ENCODE data around the gene CELSR2.
A peak's percentile ranks its signal among the peaks of the same experiment; 100 is the strongest.
"Not testable (repeated sequence)": the region's sequence is repeated elsewhere in the genome, so short reads cannot be mapped to it uniquely, and the experiment has no call there.

Gene CELSR2

DNA sequence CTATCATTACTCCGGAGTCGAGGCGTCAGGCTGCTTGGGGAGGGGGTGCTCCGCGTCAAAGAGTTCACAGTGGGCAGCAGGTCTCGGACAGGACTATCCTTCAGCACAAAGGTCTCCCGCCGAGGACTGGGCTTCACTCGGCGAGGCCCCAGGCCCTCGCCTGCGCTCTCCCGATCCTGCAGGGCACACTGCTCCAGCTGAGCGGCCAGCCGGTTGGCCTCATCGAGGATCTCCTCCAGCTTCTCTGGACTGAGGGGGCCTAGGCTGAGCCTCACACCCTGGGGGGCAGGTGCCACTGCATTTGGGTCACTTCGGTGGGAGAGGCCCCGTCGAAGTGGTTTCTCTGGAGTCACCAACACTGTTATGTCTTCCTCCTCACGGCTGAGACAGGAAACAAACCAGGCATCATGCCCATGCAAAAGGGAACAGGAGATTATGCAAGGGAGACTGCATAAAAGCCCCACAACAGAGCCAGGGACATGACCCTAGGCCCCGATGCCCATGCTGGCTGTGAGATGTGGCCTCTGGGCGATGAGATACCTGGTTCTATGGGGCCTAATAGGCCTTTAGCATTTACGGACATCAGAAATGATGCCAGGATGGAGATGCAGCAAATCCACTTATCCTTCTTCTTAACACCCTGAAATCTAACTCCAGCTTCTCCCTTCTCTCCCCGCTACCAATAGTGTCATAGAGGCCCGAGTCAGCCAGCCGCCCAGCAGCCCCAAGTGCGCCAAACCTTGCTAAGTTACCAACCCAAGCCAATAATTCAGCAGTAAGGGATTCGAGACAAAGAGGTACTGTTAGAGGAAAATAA is 32.5 kb downstream of the CELSR2 start:
- DNase-seq, result no peak

DNA sequence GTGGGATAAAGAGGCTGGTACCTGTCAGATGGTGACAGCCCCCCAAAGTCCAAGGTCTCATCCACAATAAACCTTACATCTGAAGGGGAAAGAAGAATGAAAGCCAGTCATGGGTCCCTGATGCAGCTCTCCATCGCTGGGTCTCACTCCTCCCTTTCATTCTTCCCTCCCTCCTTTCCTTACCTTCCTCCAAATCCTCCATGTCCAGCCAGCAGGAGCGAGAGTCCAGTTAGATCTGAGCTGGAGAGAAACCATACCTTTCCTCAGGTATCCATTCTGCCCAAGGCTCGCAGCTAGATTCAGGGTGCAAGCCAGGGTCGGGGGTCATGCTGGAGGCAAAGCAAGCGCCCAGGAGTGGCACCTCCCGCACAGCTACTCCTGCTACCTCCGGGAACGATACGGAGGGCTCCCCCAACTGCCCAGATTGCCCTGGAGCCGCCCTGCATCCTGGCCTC is 33.2 kb downstream of the CELSR2 start:
- DNase-seq, result no peak

DNA sequence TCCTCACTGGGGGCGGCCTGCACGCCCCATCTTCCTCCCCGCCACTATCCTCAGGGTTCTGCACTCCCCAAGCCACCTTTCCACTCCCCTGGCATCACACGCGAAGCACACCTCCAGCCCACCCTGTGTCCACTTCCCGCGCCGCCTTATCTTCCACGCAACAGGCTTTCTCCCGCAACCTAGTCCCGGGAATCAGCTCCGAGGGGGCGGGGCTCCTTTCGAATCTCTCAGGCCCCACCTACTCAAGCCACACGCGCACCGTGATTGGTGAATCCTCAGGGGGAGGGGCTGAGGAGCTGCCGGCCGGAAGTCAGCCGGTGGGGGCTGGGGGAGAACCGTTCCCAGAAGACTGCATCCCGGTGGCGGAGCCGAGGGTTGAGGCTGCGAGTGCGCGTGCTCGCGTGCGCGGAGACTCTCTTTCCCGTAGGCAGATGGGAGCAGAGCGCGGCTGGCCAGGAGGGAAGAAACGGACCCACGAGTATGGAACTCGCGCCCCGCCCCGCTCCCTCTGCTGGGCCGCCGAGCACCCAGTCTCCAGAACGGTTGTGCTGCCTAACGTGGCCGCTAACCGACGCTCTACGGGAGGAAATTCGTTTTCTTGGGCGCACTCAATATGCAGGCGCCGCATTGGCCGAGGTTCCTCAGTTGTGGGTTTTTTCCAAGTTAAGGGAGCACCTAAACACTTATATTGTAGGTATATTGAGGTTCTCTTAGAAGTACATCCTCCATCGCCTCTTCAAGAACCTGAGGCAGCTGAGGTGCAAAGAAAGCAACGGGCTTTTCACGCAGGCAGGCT is 33.8 kb downstream of the CELSR2 start, which contains the start of gene PSRC1:
TSS of gene PSRC1 (minus strand) at position 194 of the 796 bp plus-strand sequence.
- DNase-seq, result peak; percentile 82

DNA sequence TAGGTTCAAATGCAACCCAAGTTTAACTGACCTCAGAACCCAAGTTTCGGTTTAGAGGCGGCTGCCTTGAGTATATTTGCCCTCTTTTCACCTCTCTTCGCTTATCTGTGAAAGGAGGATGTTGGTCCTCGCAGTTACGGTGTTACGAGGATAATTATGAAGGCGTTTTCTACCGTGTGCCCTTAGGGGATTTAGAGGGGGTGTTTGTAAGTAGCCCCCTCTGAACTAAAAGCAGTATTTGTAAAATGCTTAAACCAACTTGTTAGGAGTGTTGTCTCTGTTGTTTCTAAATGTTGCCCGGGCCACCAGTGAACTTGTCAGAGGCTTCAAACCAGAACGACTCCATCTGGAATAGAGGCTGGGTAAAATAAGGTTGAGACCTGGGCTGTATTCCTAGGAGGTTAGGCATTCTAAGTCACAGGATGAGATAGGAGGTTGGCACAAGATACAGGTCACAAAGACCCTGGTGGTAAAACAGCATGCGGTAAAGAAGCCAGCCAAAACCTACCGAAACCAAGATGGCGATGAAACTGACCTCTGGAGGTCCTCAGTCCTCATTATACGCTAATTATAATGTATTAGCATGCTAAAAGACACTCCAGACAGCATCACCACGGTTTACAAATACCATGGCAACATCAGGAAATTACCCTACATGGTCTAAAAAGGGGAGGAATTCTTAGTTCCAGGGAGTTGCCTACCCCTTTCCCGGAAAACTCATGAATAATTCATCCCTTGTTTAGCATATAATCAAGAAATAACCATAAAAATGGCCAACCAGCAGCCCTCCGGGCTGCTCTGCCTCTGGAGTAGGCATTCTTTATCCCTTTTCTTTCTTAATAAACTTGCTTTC is 34.6 kb downstream of the CELSR2 start:
- DNase-seq, result no peak

- DNase-seq, result not testable (repeated sequence)
Measured at GRCh38 chr1:109286762-109287161, 37.4 kb downstream of the CELSR2 start.

DNA sequence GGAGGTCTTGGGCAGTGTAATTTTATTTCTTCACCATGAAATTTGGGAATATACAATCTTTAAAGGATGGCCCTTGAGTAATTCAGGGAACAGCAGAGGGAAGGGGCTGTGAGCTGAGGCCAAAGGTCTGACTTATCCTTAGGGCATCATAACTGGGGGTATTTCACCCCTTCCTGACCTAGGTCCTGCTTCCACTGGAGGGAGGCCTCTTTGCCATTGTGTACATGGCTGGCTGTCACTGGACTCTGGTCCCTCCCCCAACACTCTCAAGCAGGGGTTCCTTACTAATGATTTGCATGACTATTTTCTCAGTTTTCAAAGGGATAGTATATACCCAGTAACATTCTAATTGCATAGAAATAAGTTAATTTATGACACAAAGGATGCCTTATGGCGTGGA is 40.8 kb downstream of the CELSR2 start:
- no peak for DNase-seq

GRCh38 chr1:109290998-109291397 is 41.7 kb downstream of the CELSR2 start:
- no peak for DNase-seq

- no peak for DNase-seq
Measured at GRCh38 chr1:109292364-109292763, 43.0 kb downstream of the CELSR2 start.

GRCh38 chr1:109293026-109293425 is 43.7 kb downstream of the CELSR2 start:
- DNase-seq, result no peak

DNA sequence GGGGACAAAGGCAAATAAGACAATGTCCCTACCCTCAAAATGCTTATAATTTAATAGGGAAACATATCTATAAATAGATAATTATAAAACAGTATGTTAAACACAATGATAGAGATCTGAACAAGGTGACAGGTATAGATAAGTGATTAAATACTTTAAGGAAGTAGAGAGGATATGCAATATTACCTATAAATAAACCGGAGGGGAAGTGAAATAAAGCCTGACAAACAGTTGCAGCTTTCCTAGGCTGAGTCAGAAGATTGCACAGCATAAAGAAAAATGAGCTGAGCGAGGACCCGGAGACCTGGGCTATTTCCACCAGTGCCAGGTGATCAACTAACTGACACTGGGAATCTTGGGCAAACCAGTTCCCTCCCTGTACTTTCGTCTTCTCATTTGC is 45.1 kb downstream of the CELSR2 start:
- DNase-seq, result no peak

GRCh38 chr1:109295712-109296415 is 46.5 kb downstream of the CELSR2 start:
- DNase-seq, result no peak

DNA sequence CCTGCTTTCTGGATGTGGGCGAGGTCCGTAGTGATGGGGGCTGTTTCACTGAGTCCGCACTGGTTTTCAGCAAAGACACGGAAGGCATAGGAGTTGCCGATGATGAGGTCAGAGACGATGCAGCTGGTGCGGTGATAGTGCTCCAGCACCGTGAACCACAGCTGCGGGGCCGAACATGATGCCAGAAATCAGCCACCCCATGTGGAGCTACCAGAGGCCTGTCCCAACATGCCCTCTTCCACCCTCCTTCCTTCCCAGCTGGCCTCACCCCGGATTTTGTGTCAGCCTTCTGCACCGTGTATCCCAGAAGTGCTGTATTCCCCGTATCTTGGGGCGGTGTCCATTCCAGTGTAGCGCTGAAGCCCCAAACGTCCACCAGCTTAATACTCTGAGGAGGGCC is 47.4 kb downstream of the CELSR2 start:
- DNase-seq, result no peak

- DNase-seq, result no peak
Measured at GRCh38 chr1:109298666-109299557, 49.6 kb downstream of the CELSR2 start.

- DNase-seq, result no peak
Measured at GRCh38 chr1:109299558-109300343, 50.4 kb downstream of the CELSR2 start.

DNA sequence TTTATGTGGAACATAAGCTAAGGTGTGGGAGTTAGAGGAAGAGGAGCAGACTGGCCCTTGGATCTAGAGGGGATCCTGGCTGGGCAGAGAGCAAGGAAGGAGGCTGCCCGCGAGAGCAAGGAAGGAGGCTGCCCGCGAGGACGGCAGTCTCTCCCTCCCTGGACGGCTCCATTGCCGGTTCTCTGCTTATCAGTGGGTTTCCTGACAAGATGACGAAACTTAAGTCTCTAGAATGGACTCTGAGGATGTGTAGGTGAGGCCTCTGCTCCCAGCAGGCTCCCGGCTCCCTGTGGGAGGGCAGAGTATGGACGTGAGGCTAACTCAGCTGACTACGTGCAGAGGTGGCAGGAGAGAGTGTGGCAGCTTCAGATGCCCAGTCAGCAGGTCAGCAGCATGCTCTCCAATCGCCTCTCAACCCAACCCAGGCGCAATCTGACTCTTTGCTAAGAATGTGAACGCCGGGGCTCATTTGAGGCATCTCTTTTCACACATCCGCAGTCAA is 51.4 kb downstream of the CELSR2 start:
- no peak for DNase-seq

DNA sequence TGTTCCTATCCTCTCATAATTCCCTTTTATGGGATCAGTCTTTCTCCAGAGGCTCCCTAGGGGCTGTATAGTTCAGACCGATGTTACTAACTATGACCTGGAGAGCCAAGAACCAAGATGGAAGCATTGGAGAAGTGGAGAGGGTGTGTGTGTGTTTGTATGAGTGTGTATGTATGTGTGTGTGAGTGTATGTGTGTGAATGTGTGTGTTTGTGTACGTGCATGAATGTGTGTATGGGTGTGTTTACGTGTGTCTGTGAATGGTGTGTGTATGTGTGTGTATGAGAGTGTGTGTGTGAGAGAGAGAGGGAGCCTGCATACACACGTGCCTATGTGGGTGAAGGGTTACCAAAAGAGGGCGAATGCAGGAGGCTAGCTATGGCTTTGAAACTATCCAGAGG is 52.5 kb downstream of the CELSR2 start:
- no peak for DNase-seq

DNA sequence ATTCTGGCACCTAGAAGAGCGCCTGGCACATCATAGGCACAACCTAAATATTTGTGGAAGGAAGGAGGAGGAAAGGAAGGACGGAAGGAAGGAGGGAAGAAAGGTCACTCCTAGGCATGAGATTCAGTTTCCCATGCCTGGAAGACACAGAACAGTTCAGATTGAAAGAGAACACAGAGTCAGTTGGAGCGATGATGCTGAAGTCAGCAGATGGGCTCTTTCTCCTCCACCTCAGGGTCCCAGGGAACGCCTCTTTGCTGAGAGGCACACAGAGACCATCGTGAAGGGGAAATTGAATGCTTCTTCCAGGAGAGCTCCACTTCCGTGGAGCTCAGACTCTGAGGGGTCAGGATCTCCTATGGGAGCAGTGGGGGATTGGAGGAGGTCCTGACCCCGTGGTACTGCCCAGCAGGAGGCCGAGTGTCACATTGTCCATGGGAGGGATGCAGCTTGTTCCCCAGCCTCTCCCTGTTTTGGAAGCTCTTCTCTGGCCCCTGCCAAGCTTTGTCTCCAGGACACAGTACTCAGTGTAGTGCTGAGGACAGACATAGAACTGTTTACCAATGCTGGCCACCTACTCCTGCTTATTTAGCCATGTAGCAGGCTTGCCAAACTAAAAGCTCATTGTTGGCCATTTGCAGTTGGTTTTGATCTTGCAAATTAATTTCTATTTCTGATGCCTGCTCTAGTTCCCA is 55.0 kb downstream of the CELSR2 start:
- no peak for DNase-seq

DNA sequence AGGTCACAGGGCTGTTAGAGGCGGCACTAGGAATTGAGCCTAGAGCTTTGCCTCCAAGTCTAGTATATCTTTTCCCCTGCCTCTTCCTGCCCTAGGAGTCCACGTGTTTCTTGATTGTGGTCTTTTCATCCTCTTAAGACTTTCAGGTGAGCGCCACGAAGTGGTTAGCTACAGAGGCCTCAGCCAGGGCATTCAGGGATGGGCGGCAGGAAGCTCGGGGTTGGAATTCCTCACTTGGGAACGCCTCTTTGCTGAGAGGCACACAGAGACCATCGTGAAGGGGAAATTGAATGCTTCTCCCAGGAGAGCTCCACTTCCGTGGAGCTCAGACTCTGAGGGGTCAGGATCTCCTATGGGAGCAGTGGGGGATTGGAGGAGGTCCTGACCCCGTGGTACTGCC is 56.7 kb downstream of the CELSR2 start:
- not testable (repeated sequence) for DNase-seq

GRCh38 chr1:109306832-109307273 is 57.5 kb downstream of the CELSR2 start, which contains the start of gene MYBPHL:
Gene MYBPHL (minus strand): TSS chr1:109307011. CDS start chr1:109306991, 20 bp downstream.
- DNase-seq, result peak; percentile 19

Data from NCI-H1436 treated with DMSO at 0.1 percent for 48 hours (cell line).